Fibroblast of mammary gland (primary cell): Measurements from ENCODE around the gene DENND6B.

ENCODE experiments used
- DNase-seq: peaks from one replicate; pipeline ENCODE4 v3.0.0-alpha.2; 2010; ENCODE audit warnings: low read depth
- H3K4me3 ChIP-seq: 2 replicates; pipeline ENCODE4 v1.5.1; 2011; ENCODE audit warnings: low read depth, mild to moderate bottlenecking, low read length, moderate library complexity; ENCODE audit not compliant: control insufficient read depth
- CTCF ChIP-seq: conservative IDR thresholded peaks from 2 replicates; pipeline ENCODE4 v1.5.1; 2011; ENCODE audit warnings: low read depth, low read length, inconsistent platforms; ENCODE audit not compliant: control insufficient read depth, insufficient read depth

DENND6B gene

GRCh38 chr22:50261615-50262459 lies 65.0 kb downstream of the DENND6B start, which contains the start of gene MAPK12:
Gene MAPK12, minus strand, starts transcription at chr22:50261683. Its CDS starts 174 bp downstream, at chr22:50261509.
- H3K4me3 ChIP-seq = peak within 1 kb of the TSS; percentile 62
- DNase-seq = peak; percentile 9
- TF ChIP-seq CTCF = no peak

DNA sequence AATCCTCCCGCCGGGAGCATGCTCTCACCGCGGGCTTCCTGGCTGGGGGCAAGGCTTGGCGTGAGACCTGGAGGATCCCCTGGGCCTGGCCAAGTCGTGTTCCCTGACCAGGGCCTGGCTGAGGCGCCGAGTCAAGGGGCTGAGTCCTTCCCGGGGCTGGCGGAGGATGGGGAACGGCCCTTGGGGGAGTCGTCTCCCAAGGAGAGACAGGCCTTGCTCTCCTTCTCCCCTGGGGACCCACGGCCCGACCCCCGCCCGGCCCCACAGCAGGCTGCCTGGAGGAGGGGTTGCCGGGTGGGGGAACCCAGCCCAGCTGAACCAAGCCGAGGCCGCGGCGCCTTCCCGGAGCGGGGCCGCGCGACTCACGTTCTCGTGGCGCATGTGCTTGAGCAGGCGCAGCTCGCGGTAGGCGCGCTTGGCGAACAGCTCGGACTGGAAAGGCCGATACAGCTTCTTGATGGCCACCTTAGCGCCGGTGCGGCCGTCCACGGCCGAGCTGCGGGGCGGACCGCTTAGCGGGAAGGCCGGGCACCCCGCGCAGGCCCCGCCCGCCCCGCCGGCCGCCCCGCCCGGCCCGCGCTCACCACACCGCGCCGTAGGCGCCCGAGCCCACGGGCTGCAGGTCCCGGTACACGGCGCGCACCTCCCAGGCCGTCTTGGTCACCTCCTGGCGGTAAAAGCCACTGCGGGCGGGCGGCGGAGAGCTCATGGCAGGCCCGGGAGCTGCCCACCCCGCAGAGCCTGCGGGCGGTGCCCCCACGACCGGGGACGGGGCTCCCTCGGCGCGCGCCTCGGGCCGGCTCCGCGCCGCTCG lies 65.8 kb downstream of the DENND6B start:
- no peak for TF ChIP-seq CTCF
- peak overlapping the region; percentile 62 for H3K4me3 ChIP-seq
- peak; percentile 64 for DNase-seq

DNA sequence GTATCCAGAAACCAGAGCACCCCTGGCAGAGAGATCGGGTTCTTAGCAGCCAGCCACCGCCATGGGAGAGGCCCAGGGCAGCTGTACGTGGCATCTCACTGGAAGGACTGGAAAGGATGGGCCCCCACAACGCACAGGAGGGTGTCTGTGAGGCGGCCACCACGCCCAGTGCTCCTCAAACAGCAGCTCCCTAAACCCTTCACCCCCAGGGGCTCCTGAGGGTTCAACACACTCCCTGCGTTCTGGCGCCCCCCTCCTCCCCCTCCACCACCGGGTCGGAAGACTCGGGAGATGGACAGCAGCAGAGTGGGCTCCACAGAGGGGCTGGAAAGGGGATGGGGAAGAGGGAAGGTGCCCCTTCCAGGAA lies 66.4 kb downstream of the DENND6B start:
- TF ChIP-seq CTCF = no peak
- peak; percentile 15 for DNase-seq
- H3K4me3 ChIP-seq = peak overlapping the region; percentile 62

GRCh38 chr22:50259302-50259701 lies 67.5 kb downstream of the DENND6B start:
- DNase-seq = peak; percentile 15
- no peak overlapping the region for H3K4me3 ChIP-seq
- no peak for TF ChIP-seq CTCF
